Esophagus squamous epithelium (tissue), 5 donors: Measurements from ENCODE around the gene LGALS4. TPM values are rescaled to one million over a fixed set of nuclear protein-coding genes. Genes with fewer than 3 reads are reported as not detected.
"Not testable (repeated sequence)": the region's sequence is repeated elsewhere in the genome, so short reads cannot be mapped to it uniquely, and the experiment has no call there.

ENCODE experiments used
- DNase-seq: peaks from one replicate; lab custom pipeline; 2025; lab: John Stamatoyannopoulos, UW
- H3K27ac ChIP-seq, 4 donors: fragments of 200-600 bp; sonication (generic); one replicate each; pipeline ENCODE4 v1.5.1; 2016 to 2019; ENCODE audit warnings: mild to moderate bottlenecking in 1 of 4
- H3K27me3 ChIP-seq, 4 donors: fragments of 200-600 bp; sonication (generic); 1 replicate in 3 of 4; 2 replicates in 1 of 4; pipeline versions ENCODE4 v1.5.1 to v1.6.0; 2017 to 2021; ENCODE audit warnings: antibody characterized with exemption in 1 of 4
- H3K36me3 ChIP-seq, 3 donors: fragments of 200-600 bp; sonication (generic); one replicate each; pipeline ENCODE4 v1.5.1; 2016 to 2019
- H3K4me1 ChIP-seq, 3 donors: fragments of 200-600 bp; sonication (generic); one replicate each; pipeline ENCODE4 v1.5.1; 2017 to 2019
- H3K4me3 ChIP-seq, 4 donors: fragments of 200-600 bp; sonication (generic); 1 replicate in 3 of 4; 2 replicates in 1 of 4; pipeline ENCODE4 v1.5.1; 2016 to 2019; ENCODE audit warnings: mild to moderate bottlenecking in 2 of 4, moderate library complexity in 1 of 4
- H3K9me3 ChIP-seq, 3 donors: fragments of 200-600 bp; sonication (generic); one replicate each; pipeline ENCODE4 v1.5.1; 2016 to 2019
- POLR2A ChIP-seq, 4 donors: fragments of 450-650 bp; IDR thresholded peaks; one replicate each; pipeline ENCODE4 v1.6.1; 2017; ENCODE audit warnings: antibody characterized with exemption in 4 of 4, mild to moderate bottlenecking in 4 of 4, moderate library complexity in 3 of 4
- WGBS, 2 donors: methylation state at CpG; one replicate each; pipeline ENCODE4 v1.1.5; 2018; 5-methylcytosine and 5-hydroxymethylcytosine counted together
- intact Hi-C: fragments of 100-400 bp; cut with DNase I; formaldehyde crosslinking; loops from one replicate; pipeline ENCODE4 v1.15.0; 2022
- total RNA-seq, 4 donors: library from RNA; depleted of rRNA; stranded (reverse); fragments of >200 nt; gene quantifications; one replicate each; pipeline ENCODE4 v1.1.0, GENCODE V29; 2016
- TF ChIP-seq, protein P1 (sequence below), 6 experiments: fragments of 450-650 bp in 4 of 6; fragments of 200-600 bp in 2 of 6; sonication (generic) in 2 of 6; IDR thresholded peaks; one replicate each; pipeline ENCODE4 v1.5.1; 2016 to 2019; ENCODE audit warnings: antibody characterized with exemption in 6 of 6, mild to moderate bottlenecking in 4 of 6, moderate library complexity in 4 of 6
- donor health status: DM: yes; HTN: yes; CAD: no.

Gene LGALS4
- total RNA-seq, 4 donors from 2014 or later, result 0.62 to 0.76 TPM; not detected in 2

DNA sequence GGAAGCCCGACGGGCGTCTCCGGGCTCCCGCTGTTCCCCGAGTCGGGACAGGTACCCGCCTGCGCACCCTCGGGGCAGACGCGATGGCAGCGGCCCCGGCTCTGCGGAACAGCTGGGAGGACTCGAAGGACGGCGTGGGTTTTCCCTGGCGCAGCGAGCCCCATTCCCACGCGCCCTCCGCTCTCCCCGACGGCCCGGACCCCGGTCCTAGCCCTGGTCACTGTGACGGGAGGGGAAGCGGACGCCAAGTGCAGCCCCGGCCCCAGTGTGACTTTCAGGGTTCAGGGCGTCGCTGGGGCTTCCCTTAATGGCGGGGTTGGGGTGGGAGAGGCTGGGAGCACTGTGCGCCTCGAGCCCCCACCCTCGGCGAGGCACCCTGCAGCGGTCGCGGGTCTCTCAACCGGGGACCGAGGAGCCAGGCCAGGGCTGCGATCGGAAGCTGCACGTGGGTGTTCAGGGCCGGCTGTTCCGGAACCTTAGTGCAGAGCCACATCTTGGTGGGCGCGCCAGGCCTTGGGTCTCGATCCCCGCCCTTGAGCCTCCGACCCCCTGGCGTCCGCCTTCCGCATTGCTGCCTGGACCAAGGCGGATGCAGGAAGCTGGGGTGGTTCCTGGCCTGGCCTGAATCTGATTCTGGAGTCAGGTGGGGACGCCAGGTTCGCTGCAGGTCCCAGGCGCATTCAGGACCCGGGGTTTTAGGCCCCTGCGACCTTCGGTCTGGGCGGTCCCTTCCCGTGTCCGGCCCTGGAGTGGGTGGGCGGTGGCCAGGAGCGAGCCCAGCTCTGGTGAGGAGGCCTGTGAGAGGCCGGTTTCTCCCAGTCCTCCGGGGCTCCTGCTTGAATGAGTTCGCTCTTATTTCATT, 20.3 kb downstream of the LGALS4 start:
- TF ChIP-seq, protein P1, sequence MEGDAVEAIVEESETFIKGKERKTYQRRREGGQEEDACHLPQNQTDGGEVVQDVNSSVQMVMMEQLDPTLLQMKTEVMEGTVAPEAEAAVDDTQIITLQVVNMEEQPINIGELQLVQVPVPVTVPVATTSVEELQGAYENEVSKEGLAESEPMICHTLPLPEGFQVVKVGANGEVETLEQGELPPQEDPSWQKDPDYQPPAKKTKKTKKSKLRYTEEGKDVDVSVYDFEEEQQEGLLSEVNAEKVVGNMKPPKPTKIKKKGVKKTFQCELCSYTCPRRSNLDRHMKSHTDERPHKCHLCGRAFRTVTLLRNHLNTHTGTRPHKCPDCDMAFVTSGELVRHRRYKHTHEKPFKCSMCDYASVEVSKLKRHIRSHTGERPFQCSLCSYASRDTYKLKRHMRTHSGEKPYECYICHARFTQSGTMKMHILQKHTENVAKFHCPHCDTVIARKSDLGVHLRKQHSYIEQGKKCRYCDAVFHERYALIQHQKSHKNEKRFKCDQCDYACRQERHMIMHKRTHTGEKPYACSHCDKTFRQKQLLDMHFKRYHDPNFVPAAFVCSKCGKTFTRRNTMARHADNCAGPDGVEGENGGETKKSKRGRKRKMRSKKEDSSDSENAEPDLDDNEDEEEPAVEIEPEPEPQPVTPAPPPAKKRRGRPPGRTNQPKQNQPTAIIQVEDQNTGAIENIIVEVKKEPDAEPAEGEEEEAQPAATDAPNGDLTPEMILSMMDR (IDR thresholded peaks at IDR 0.05), result peak in 5 of 6 experiments; percentile 25 to 70 (median 51)
- no peak for TF ChIP-seq POLR2A (IDR thresholded peaks at IDR 0.05)
- Histone ChIP-seq H3K36me3 (no peaks in the 10 kb centered on the region), H3K4me3 (peak overlapping the region; percentile 13 to 60 (median 32)), H3K27ac (peak overlapping the region; percentile 85 to 91 (median 86)), H3K4me1 (peaks cover 0 to 36% (median 12%) of the 10 kb centered on the region in 3 donors), H3K9me3 (no peaks in the 10 kb centered on the region), H3K27me3 (no peaks in the 10 kb centered on the region)
- no peak for DNase-seq
- intact Hi-C loops, result no loop called here
- 16% methylated on average over 7 of the region's 71 CpGs; no CpG with 5 or more reads in 1 of the 2 donors for WGBS, 2 donors

GRCh38 chr19:38791451-38792064, 21.2 kb downstream of the LGALS4 start:
- H3K9me3 ChIP-seq, H3K27me3 ChIP-seq, DNase-seq, H3K36me3 ChIP-seq, intact Hi-C loops: not testable (repeated sequence)
- no CpG with 5 or more reads among the region's 40 CpGs for WGBS, 2 donors
- Histone ChIP-seq H3K4me1 (peaks cover 5 to 45% (median 18%) of the 10 kb centered on the region in 3 donors), H3K27ac (peak overlapping the region in 3 of 4 donors; percentile 67 to 75 (median 73)), H3K4me3 (peak overlapping the region in 2 of 4 donors; percentile 29 to 57)

- peak overlapping the region; percentile 75 to 86 (median 77) for H3K27ac ChIP-seq
- DNase-seq, intact Hi-C loops, H3K36me3 ChIP-seq, H3K27me3 ChIP-seq, H3K9me3 ChIP-seq: not testable (repeated sequence)
- H3K4me1 ChIP-seq, result peaks cover 5 to 52% (median 22%) of the 10 kb centered on the region in 3 donors
- H3K4me3 ChIP-seq, result peak overlapping the region in 3 of 4 donors; percentile 25 to 57 (median 33)
- 0 to 28% methylated on average over 1 to 4 of the region's 49 CpGs for whole genome bisulfite sequencing, 2 donors
Measured at GRCh38 chr19:38790507-38791403, 22.0 kb downstream of the LGALS4 start.

DNA sequence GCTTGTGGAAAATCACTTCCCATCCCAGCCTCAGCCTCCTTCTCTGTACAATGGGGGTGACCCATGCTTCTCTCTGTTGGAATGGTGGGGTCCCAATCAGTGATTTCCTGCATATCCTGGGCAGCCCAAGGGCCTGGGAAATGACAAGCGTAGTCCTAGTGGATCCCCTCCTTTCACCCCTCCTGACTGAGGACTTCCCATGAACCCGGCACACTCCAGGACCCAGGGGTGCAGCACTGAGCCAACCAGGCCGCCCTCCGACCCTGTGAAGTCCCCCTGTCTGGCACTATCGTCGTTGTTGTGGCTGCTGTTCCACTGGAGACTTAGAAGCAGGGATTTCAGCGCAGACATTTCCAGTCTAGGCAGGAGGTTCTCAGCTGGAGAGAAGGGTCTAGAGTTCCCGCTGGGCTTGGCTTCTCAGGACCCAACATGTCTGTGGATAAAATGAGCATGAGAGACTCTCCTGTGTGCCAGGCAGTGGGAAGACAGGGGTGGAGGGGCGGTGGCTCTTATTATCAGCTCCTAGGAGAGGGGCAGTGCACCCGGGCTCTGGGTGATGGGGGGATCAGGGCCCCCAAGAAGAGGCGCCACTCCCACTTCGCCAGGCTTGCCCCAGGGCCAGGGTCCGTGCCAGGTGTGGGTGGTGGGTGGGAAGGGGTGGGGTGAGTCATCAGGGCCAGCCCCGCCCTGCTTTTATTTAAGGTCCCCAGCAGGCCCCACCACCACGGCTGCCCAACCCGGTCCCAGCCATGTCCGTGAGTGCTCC, 24.1 kb downstream of the LGALS4 start, which contains the start of gene LGALS7B:
LGALS7B (plus strand) TSS at position 723 of the 766 bp plus-strand sequence; CDS start at position 750, 27 bp downstream.
- DNase-seq, result no peak
- TF ChIP-seq, protein P1 (IDR thresholded peaks at IDR 0.05), result no peak
- TF ChIP-seq POLR2A (IDR thresholded peaks at IDR 0.05), result no peak
- peak within 1 kb of the TSS; percentile 85 to 91 (median 86) for H3K27ac ChIP-seq

DNA sequence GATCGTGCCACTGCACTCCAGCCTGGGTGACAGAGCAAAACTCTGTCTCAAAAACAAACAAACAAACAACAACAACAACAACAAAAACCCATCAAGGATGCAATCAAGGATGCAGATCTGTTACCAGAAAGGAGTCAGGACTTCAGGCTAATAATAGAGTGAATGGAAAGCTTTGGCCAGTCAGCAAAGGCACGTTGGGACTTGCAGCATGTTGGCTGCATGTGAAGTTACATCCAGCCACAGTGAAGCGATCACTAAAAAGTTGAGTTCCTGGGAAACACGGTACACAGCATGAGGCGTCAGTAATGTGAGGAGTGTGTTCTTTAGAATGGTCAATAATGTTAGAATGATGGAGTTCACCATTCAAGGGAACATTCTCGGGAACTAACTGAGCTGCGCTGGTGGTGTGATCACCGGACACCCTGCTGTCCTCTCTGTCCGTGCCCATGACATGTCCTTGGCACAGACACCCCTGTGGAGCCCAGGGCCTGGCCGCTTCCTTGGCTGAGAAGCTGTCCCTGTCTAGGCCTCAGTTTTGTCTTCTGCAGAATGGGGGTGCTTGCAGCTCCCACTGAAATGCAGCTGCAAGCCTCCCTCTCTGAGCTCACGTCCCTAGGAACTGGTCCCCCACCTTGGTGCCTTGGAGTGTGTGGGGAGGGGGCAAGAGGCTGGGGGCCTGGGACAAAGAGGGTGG, 26.0 kb downstream of the LGALS4 start:
- WGBS, 2 donors, result 34 to 40% methylated on average over 6 to 9 of the region's 11 CpGs
- DNase-seq, result no peak
- no peaks in the 10 kb centered on the region for H3K36me3 ChIP-seq
- TF ChIP-seq, protein P1 (IDR thresholded peaks at IDR 0.05), result no peak
- no peak for TF ChIP-seq POLR2A (IDR thresholded peaks at IDR 0.05)
- intact Hi-C loops, result no loop called here
- H3K27me3 ChIP-seq, result no peaks in the 10 kb centered on the region
- H3K4me1 ChIP-seq, result peaks cover 5 to 30% (median 10%) of the 10 kb centered on the region in 3 donors
- H3K4me3 ChIP-seq, result no peak overlapping the region
- no peaks in the 10 kb centered on the region for H3K9me3 ChIP-seq
- H3K27ac ChIP-seq, result peak overlapping the region; percentile 65 to 91 (median 86)

More for the DNA sequence above, 24.1 kb downstream of the LGALS4 start, which contains the start of gene LGALS7B:
- no peaks in the 10 kb centered on the region for H3K36me3 ChIP-seq
- H3K27me3 ChIP-seq, result no peaks in the 10 kb centered on the region
- peaks cover 5 to 46% (median 20%) of the 10 kb centered on the region in 3 donors for H3K4me1 ChIP-seq
- intact Hi-C loops, result no loop called here
- H3K4me3 ChIP-seq, result peak within 1 kb of the TSS in 2 of 4 donors; percentile 33 to 42
- H3K9me3 ChIP-seq, result no peaks in the 10 kb centered on the region
- WGBS, 2 donors, result 36 to 80% methylated on average over 1 to 6 of the region's 17 CpGs

GRCh38 chr19:38786061-38786460, 26.7 kb downstream of the LGALS4 start:
- H3K36me3 ChIP-seq, H3K27me3 ChIP-seq, DNase-seq, H3K4me3 ChIP-seq, H3K9me3 ChIP-seq, intact Hi-C loops: not testable (repeated sequence)
- peak overlapping the region in 3 of 4 donors; percentile 85 to 91 (median 86) for H3K27ac ChIP-seq
- peaks cover 5 to 30% (median 10%) of the 10 kb centered on the region in 3 donors for H3K4me1 ChIP-seq
- WGBS, 2 donors, result 84 to 100% methylated on average over 2 to 3 of the region's 3 CpGs
